Esophagus muscularis mucosa (tissue), 4 donors: ENCODE measurements around the gene IQCN. TPM values are rescaled to one million over a fixed set of nuclear protein-coding genes. Genes with fewer than 3 reads are reported as not detected.

ENCODE experiments used
- DNase-seq: peaks from one replicate; pipeline ENCODE4 v3.0.0-alpha.2; 2017; ENCODE audit errors: extremely low spot score
- H3K27ac ChIP-seq, 4 donors: fragments of 200-600 bp; sonication (generic); replicated peaks in 1 of 4; 1 replicate in 3 of 4; 2 replicates in 1 of 4; pipeline ENCODE4 v1.5.1; 2016 to 2019; ENCODE audit warnings: mild to moderate bottlenecking in 1 of 4
- H3K27me3 ChIP-seq, 4 donors: fragments of 200-600 bp; sonication (generic); one replicate each; pipeline versions ENCODE4 v1.5.1 to v1.6.0; 2016 to 2019
- H3K36me3 ChIP-seq, 4 donors: fragments of 200-600 bp; sonication (generic); one replicate each; pipeline ENCODE4 v1.5.1; 2016 to 2019
- H3K4me1 ChIP-seq, 4 donors: fragments of 200-600 bp; sonication (generic); one replicate each; pipeline ENCODE4 v1.5.1; 2016 to 2019
- H3K4me3 ChIP-seq, 4 donors: fragments of 200-600 bp; sonication (generic); 1 replicate in 2 of 4; 2 replicates in 2 of 4; pipeline ENCODE4 v1.5.1; 2016 to 2019; ENCODE audit warnings: mild to moderate bottlenecking in 4 of 4, moderate library complexity in 1 of 4
- H3K9me3 ChIP-seq, 4 donors: fragments of 200-600 bp; sonication (generic); 1 replicate in 3 of 4; 2 replicates in 1 of 4; pipeline ENCODE4 v1.5.1; 2016 to 2019
- EP300 ChIP-seq: sonication (generic); formaldehyde crosslinking; IDR thresholded peaks from one replicate; pipeline ENCODE4 v1.6.1; 2017; ENCODE audit warnings: antibody characterized with exemption
- POLR2A ChIP-seq: fragments of 450-650 bp; IDR thresholded peaks from one replicate; pipeline ENCODE4 v1.6.1; 2017; ENCODE audit warnings: antibody characterized with exemption, moderate library complexity, mild to moderate bottlenecking, low read depth
- POLR2AphosphoS5 ChIP-seq, 2 donors: sonication (generic); formaldehyde crosslinking; IDR thresholded peaks; one replicate each; pipeline ENCODE4 v1.6.1; 2017; ENCODE audit warnings: antibody characterized with exemption in 2 of 2
- WGBS: methylation state at CpG from one replicate; pipeline ENCODE4 v1.1.5; 2018; 5-methylcytosine and 5-hydroxymethylcytosine counted together
- intact Hi-C: fragments of 100-400 bp; cut with DNase I; formaldehyde crosslinking; loops from one replicate; pipeline ENCODE4 v1.15.1; 2023
- total RNA-seq, 4 donors: library from RNA; depleted of rRNA; stranded (reverse); fragments of >200 nt; gene quantifications; one replicate each; pipeline versions ENCODE4 v1.1.0 to v1.2.1, GENCODE V29; 2016
- TF ChIP-seq, protein P1 (sequence below), 3 experiments: fragments of 200-600 bp in 2 of 3; fragments of 450-650 bp in 1 of 3; sonication (generic) in 2 of 3; IDR thresholded peaks; one replicate each; pipeline ENCODE4 v1.5.1; 2017 to 2019; ENCODE audit warnings: antibody characterized with exemption in 3 of 3, mild to moderate bottlenecking in 2 of 3, moderate library complexity in 1 of 3

IQCN gene
- total RNA-seq, 4 donors from 2014 or later = 0.52 to 2.5 (median 1.3) TPM

GRCh38 chr19:18278521-18279265, 4.4 kb upstream of the IQCN start:
- intact Hi-C loops = loop anchor here (2.0 to 5.0 kb wide), 2 partner anchors 44 to 134 kb away; partner anchors contain the start of gene LSM4
- DNase-seq = no peak
- 26% methylated on average over 4 of the region's 10 CpGs for WGBS

DNA sequence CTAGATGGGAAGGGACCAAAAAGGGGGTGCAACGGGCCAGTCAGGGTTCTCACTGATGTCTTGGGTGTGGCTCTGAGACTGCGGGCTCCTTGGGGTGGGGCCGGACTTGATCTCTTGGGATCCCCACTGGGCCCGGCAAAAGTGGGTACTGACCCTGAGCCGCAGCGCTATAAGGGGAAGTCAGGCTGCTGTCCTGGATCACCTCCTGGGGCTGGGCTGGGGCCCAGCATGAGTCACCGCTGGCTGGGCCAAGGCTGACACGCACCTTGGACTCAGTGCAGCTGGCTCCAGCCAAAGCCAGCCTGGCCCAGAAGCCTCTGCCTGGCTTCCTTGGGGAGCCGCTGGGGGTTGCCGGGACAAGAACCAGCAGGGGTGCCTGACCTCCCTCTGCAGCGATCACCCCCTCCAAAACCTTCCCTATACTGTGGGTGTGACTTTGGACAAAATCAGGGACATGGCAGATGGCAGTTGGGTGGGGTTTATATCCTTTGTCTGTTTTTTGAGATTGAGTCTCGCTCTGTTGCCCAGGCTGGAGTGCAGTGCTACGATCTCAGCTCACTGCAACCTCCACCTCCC, 617 bp upstream of the IQCN start:
- Histone ChIP-seq H3K27ac (peak overlapping the region; percentile 78 to 100 (median 100)), H3K27me3 (no peaks in the 10 kb centered on the region), H3K4me3 (peak overlapping the region; percentile 5 to 24 (median 16)), H3K4me1 (peaks cover 45 to 75% (median 70%) of the 10 kb centered on the region in 4 donors), H3K36me3 (peaks cover 4 to 22% (median 12%) of the 10 kb centered on the region in 4 donors), H3K9me3 (no peaks in the 10 kb centered on the region)
- DNase-seq = peak; percentile 95
- intact Hi-C loops = loop anchor here (5.0 kb wide), 2 partner anchors 67 to 137 kb away; partner anchors contain the start of gene PGPEP1
- WGBS = 26% methylated on average over 6 of the region's 13 CpGs
- TF ChIP-seq POLR2AphosphoS5 (IDR thresholded peaks at IDR 0.05) = peak; percentile 82 to 94
- TF ChIP-seq POLR2A = no peak
- TF ChIP-seq, protein P1, sequence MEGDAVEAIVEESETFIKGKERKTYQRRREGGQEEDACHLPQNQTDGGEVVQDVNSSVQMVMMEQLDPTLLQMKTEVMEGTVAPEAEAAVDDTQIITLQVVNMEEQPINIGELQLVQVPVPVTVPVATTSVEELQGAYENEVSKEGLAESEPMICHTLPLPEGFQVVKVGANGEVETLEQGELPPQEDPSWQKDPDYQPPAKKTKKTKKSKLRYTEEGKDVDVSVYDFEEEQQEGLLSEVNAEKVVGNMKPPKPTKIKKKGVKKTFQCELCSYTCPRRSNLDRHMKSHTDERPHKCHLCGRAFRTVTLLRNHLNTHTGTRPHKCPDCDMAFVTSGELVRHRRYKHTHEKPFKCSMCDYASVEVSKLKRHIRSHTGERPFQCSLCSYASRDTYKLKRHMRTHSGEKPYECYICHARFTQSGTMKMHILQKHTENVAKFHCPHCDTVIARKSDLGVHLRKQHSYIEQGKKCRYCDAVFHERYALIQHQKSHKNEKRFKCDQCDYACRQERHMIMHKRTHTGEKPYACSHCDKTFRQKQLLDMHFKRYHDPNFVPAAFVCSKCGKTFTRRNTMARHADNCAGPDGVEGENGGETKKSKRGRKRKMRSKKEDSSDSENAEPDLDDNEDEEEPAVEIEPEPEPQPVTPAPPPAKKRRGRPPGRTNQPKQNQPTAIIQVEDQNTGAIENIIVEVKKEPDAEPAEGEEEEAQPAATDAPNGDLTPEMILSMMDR (IDR thresholded peaks at IDR 0.05) = peak in 1 of 3 experiments; percentile 10
- TF ChIP-seq EP300 = no peak

More at GRCh38 chr19:18278521-18279265, 4.4 kb upstream of the IQCN start:
- Histone ChIP-seq H3K27ac (peak overlapping the region; percentile 99 to 100 (median 100)), H3K4me1 (peaks cover 60 to 73% (median 72%) of the 10 kb centered on the region in 4 donors), H3K36me3 (peaks cover 4 to 22% (median 15%) of the 10 kb centered on the region in 4 donors), H3K27me3 (no peaks in the 10 kb centered on the region), H3K4me3 (peak overlapping the region; percentile 86 to 100 (median 99)), H3K9me3 (no peaks in the 10 kb centered on the region)
- TF ChIP-seq POLR2AphosphoS5 (IDR thresholded peaks at IDR 0.05) (peak in 1 of 2 donors; percentile 60), POLR2A (no peak)
- TF ChIP-seq, protein P1 (IDR thresholded peaks at IDR 0.05) = peak in 1 of 3 experiments; percentile 13

DNA sequence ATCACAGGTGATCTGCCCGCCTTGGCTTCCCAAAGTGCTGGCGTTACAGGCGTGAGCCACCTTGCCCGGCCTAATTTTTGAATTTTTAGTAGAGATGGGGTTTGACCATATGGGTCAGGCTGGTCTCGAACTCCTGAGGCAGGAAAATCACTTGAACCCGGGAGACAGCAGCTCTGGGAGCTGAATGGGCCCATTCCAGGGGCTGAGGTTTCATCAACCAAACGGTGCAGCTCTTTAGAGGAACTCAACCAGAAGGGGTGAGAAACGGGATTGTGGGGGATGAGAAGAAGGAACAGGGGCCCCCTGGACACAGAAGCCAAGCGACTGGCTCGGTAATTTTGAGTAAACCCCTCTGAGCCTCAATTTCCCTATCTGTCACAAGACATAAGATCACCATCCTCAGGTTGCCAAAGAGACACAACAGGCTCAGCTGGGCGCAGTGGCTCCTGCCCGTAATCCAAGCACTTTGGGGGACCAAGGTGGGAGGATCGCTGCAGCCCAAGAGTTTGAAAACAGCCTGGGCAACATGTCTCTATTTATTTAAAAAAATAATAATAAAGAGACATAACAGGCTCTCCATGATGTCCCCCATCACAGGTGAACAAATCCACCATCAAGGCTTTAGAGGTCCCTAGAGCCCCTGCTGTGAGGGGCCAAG, 562 bp downstream of the IQCN start:
- WGBS = 88% methylated on average over 13 of the region's 13 CpGs
- H3K27ac ChIP-seq = peak overlapping the region; percentile 78 to 100 (median 100)
- H3K27me3 ChIP-seq = no peaks in the 10 kb centered on the region
- H3K4me3 ChIP-seq = no peak overlapping the region
- no peak for DNase-seq
- TF ChIP-seq EP300 = no peak
- peak in 1 of 2 donors; percentile 40 for TF ChIP-seq POLR2AphosphoS5 (IDR thresholded peaks at IDR 0.05)
- intact Hi-C loops = loop anchor here (5.0 kb wide), 1 partner anchor 69 kb away; the partner anchor contains the start of gene PGPEP1
- H3K36me3 ChIP-seq = peaks cover 3 to 25% (median 10%) of the 10 kb centered on the region in 4 donors
- peaks cover 41 to 69% (median 63%) of the 10 kb centered on the region in 4 donors for H3K4me1 ChIP-seq
- H3K9me3 ChIP-seq = no peaks in the 10 kb centered on the region

- DNase-seq = no peak
- TF ChIP-seq, protein P1 (IDR thresholded peaks at IDR 0.05) = no peak
- TF ChIP-seq POLR2A = no peak
- TF ChIP-seq EP300 = no peak
- TF ChIP-seq POLR2AphosphoS5 (IDR thresholded peaks at IDR 0.05) = no peak
These were observed 2.8 kb downstream of the IQCN start for GRCh38 chr19:18271433-18271841.

More at GRCh38 chr19:18271433-18271841, 2.8 kb downstream of the IQCN start:
- peaks cover 8 to 32% (median 20%) of the 10 kb centered on the region in 4 donors for H3K36me3 ChIP-seq
- intact Hi-C loops = loop anchor here (5.0 kb wide), 1 partner anchor 71 kb away; the partner anchor contains the start of gene PGPEP1
- H3K27ac ChIP-seq = no peak overlapping the region
- peaks cover 24 to 47% (median 41%) of the 10 kb centered on the region in 4 donors for H3K4me1 ChIP-seq
- H3K27me3 ChIP-seq = no peaks in the 10 kb centered on the region
- no peak overlapping the region for H3K4me3 ChIP-seq
- 48% methylated on average over 6 of the region's 6 CpGs for WGBS
- no peaks in the 10 kb centered on the region for H3K9me3 ChIP-seq
